Activated T-helper 2 cell treated with anti-CD3 and anti-CD28 coated beads, Interferon-gamma antibody, Interleukin-2, Interleukin-4, amounts not matched to agents 10 μg/mL and 5 μg/mL and 100 μg/mL, durations not matched to agents 14 hours and 24 hours and 36 hours (primary cell): ENCODE measurements around the gene SLC48A1. TPM values are rescaled to one million over a fixed set of nuclear protein-coding genes. Genes with fewer than 3 reads are reported as not detected.

Experiments used
- DNase-seq: peaks from one replicate; pipeline ENCODE4 v3.0.0; 2021; ENCODE audit warnings: low spot score
- H3K27ac Mint-ChIP-seq: one replicate; pipeline ENCODE4 v1.8.0; 2021; ENCODE audit warnings: mixed read lengths
- H3K27me3 Mint-ChIP-seq: one replicate; pipeline ENCODE4 v1.8.0; 2021; ENCODE audit warnings: low read depth, mixed read lengths
- H3K36me3 Mint-ChIP-seq: one replicate; pipeline ENCODE4 v1.8.0; 2021; ENCODE audit warnings: low read depth, mixed read lengths
- H3K4me1 Mint-ChIP-seq: one replicate; pipeline ENCODE4 v1.8.0; 2021; ENCODE audit warnings: low read depth, mixed read lengths
- H3K4me3 Mint-ChIP-seq: one replicate; pipeline ENCODE4 v1.8.0; 2021; ENCODE audit warnings: low read depth, mild to moderate bottlenecking, moderate library complexity, mixed read lengths
- H3K9me3 Mint-ChIP-seq: one replicate; pipeline ENCODE4 v1.8.0; 2021; ENCODE audit warnings: mixed read lengths
- intact Hi-C: fragments of 100-400 bp; cut with micrococcal nuclease; formaldehyde crosslinking; loops from one replicate; pipeline ENCODE4 v1.15.1; 2023
- total RNA-seq: library from RNA; stranded (reverse); gene quantifications from 2 replicates; pipeline ENCODE4 v1.2.3, GENCODE V29; 2022

Gene SLC48A1
- total RNA-seq, 1 donor from 2014 or later, result 7.4 TPM

- no peak for DNase-seq
- no peaks in the 10 kb centered on the region for H3K36me3 Mint-ChIP-seq
- peaks cover 3% of the 10 kb centered on the region for H3K4me1 Mint-ChIP-seq
These were observed 25.9 kb upstream of the SLC48A1 start for GRCh38 chr12:47747126-47747525.

GRCh38 chr12:47747596-47748506, 25.2 kb upstream of the SLC48A1 start:
- Mint-ChIP-seq H3K27me3 (peaks cover 16% of the 10 kb centered on the region), H3K4me3 (no peak overlapping the region), H3K27ac (no peak overlapping the region), H3K36me3 (no peaks in the 10 kb centered on the region), H3K9me3 (no peaks in the 10 kb centered on the region), H3K4me1 (no peaks in the 10 kb centered on the region)
- intact Hi-C loops, result no loop called here
- DNase-seq, result no peak

More at GRCh38 chr12:47747126-47747525, 25.9 kb upstream of the SLC48A1 start:
- Mint-ChIP-seq H3K27me3 (peaks cover 16% of the 10 kb centered on the region), H3K9me3 (no peaks in the 10 kb centered on the region), H3K4me3 (no peak overlapping the region), H3K27ac (no peak overlapping the region)
- intact Hi-C loops, result no loop called here

DNA sequence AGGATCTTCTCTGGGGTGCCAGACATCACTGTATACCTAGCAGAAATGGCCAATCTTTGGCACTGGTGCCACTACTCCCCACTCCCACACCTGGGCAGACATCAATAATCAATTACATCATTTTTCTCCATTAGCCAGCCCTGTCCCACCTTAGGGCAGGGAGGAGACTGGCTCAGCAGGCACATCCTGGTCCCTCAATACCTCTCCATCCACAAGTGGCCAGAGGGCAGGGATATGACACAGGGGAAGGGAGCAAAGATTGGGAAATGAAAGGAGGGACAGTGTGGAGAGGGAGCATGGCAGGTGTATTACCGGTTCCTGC, 24.6 kb upstream of the SLC48A1 start:
- DNase-seq, result no peak
- Mint-ChIP-seq H3K9me3 (no peaks in the 10 kb centered on the region), H3K36me3 (no peaks in the 10 kb centered on the region), H3K27ac (no peak overlapping the region), H3K4me3 (no peak overlapping the region), H3K4me1 (no peaks in the 10 kb centered on the region), H3K27me3 (peaks cover 10% of the 10 kb centered on the region)
- intact Hi-C loops, result no loop called here

DNA sequence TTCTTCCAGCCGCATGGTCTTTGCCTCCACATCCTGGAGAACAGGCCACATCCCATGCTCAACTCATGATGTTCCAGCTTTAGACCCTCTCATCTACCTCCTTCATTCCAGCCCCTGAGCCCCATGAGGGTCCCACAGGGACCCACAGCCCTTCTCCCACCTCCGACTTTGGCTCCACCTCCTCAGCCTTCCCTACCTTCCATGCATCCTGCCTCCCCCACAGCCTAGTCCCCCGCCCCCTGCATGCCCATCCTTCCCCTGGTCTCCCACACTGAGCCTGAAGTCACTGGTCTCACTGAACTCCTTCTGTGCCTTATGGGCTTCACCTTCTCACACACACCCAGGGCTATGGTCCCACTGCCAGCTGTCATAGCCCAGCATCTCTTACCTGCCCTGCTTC, 24.1 kb upstream of the SLC48A1 start:
- Mint-ChIP-seq H3K4me1 (peaks cover 3% of the 10 kb centered on the region), H3K9me3 (no peaks in the 10 kb centered on the region), H3K36me3 (no peaks in the 10 kb centered on the region), H3K4me3 (no peak overlapping the region), H3K27ac (no peak overlapping the region), H3K27me3 (peaks cover 8% of the 10 kb centered on the region)
- intact Hi-C loops, result no loop called here
- DNase-seq, result no peak

- Mint-ChIP-seq H3K36me3 (no peaks in the 10 kb centered on the region), H3K9me3 (no peaks in the 10 kb centered on the region), H3K4me3 (no peak overlapping the region), H3K27ac (no peak overlapping the region), H3K4me1 (peaks cover 12% of the 10 kb centered on the region), H3K27me3 (peaks cover 1% of the 10 kb centered on the region)
- intact Hi-C loops, result no loop called here
- DNase-seq, result no peak
These were observed 22.7 kb upstream of the SLC48A1 start for GRCh38 chr12:47750229-47750798.

- no peaks in the 10 kb centered on the region for H3K27me3 Mint-ChIP-seq
- intact Hi-C loops, result no loop called here
These were observed 22.0 kb upstream of the SLC48A1 start for GRCh38 chr12:47750916-47751470.

GRCh38 chr12:47751561-47751960, 21.5 kb upstream of the SLC48A1 start:
- no peak overlapping the region for H3K4me3 Mint-ChIP-seq
- peaks cover 24% of the 10 kb centered on the region for H3K4me1 Mint-ChIP-seq
- H3K9me3 Mint-ChIP-seq, result no peaks in the 10 kb centered on the region
- H3K27ac Mint-ChIP-seq, result no peak overlapping the region
- H3K27me3 Mint-ChIP-seq, result no peaks in the 10 kb centered on the region
- no peak for DNase-seq
- H3K36me3 Mint-ChIP-seq, result no peaks in the 10 kb centered on the region
- intact Hi-C loops, result no loop called here

More at GRCh38 chr12:47750916-47751470, 22.0 kb upstream of the SLC48A1 start:
- DNase-seq, result no peak
- Mint-ChIP-seq H3K9me3 (no peaks in the 10 kb centered on the region), H3K4me1 (peaks cover 19% of the 10 kb centered on the region), H3K4me3 (no peak overlapping the region), H3K27ac (no peak overlapping the region), H3K36me3 (no peaks in the 10 kb centered on the region)

GRCh38 chr12:47752121-47752520, 20.9 kb upstream of the SLC48A1 start:
- DNase-seq, result no peak
- intact Hi-C loops, result no loop called here
- no peaks in the 10 kb centered on the region for H3K9me3 Mint-ChIP-seq

GRCh38 chr12:47752552-47752951, 20.5 kb upstream of the SLC48A1 start:
- Mint-ChIP-seq H3K27ac (no peak overlapping the region), H3K36me3 (no peaks in the 10 kb centered on the region), H3K4me3 (no peak overlapping the region), H3K4me1 (peaks cover 31% of the 10 kb centered on the region), H3K27me3 (no peaks in the 10 kb centered on the region), H3K9me3 (no peaks in the 10 kb centered on the region)
- intact Hi-C loops, result no loop called here
- no peak for DNase-seq

More at GRCh38 chr12:47752121-47752520, 20.9 kb upstream of the SLC48A1 start:
- Mint-ChIP-seq H3K4me3 (no peak overlapping the region), H3K27me3 (no peaks in the 10 kb centered on the region), H3K36me3 (no peaks in the 10 kb centered on the region), H3K27ac (no peak overlapping the region), H3K4me1 (peaks cover 26% of the 10 kb centered on the region)

- intact Hi-C loops, result no loop called here
- no peaks in the 10 kb centered on the region for H3K36me3 Mint-ChIP-seq
- no peaks in the 10 kb centered on the region for H3K9me3 Mint-ChIP-seq
- H3K27ac Mint-ChIP-seq, result no peak overlapping the region
- H3K4me3 Mint-ChIP-seq, result no peak overlapping the region
- DNase-seq, result no peak
- no peaks in the 10 kb centered on the region for H3K27me3 Mint-ChIP-seq
- H3K4me1 Mint-ChIP-seq, result peaks cover 31% of the 10 kb centered on the region
These were observed 19.7 kb upstream of the SLC48A1 start for GRCh38 chr12:47753021-47754001.

DNA sequence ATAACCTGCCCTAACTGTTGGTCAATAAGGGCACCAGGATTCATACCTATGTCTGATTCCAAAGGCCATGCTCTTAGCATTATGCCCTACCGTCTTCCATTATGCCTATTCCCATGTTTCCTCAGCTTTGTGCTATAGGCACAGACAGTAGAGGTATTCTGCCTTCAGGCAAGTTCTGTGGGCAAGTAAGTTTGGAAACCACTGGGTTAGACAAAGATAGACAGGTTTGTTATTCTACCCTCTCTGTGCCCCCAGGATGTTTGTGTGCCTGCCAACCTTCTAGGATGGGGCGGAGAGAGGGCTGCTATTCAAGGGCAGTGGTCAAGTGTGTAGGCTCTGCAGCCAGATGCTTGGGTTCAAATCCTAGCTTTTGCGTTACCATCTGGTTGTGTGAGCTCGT, 18.9 kb upstream of the SLC48A1 start:
- intact Hi-C loops, result no loop called here
- no peaks in the 10 kb centered on the region for H3K36me3 Mint-ChIP-seq
- no peaks in the 10 kb centered on the region for H3K27me3 Mint-ChIP-seq
- no peak overlapping the region for H3K27ac Mint-ChIP-seq
- peaks cover 31% of the 10 kb centered on the region for H3K4me1 Mint-ChIP-seq
- no peak overlapping the region for H3K4me3 Mint-ChIP-seq
- H3K9me3 Mint-ChIP-seq, result no peaks in the 10 kb centered on the region
- DNase-seq, result no peak

GRCh38 chr12:47754881-47755280, 18.2 kb upstream of the SLC48A1 start:
- no peak for DNase-seq
- Mint-ChIP-seq H3K36me3 (no peaks in the 10 kb centered on the region), H3K27ac (no peak overlapping the region), H3K4me3 (no peak overlapping the region), H3K9me3 (no peaks in the 10 kb centered on the region), H3K4me1 (peaks cover 33% of the 10 kb centered on the region), H3K27me3 (no peaks in the 10 kb centered on the region)
- intact Hi-C loops, result loop anchor here (5.0 kb wide), 1 partner anchor 1538 kb away; no protein-coding TSS in a partner anchor
